ENCODE results near the gene CFAP69.
"Not testable (repeated sequence)": the region's sequence is repeated elsewhere in the genome, so short reads cannot be mapped to it uniquely, and the experiment has no call there.

DNA sequence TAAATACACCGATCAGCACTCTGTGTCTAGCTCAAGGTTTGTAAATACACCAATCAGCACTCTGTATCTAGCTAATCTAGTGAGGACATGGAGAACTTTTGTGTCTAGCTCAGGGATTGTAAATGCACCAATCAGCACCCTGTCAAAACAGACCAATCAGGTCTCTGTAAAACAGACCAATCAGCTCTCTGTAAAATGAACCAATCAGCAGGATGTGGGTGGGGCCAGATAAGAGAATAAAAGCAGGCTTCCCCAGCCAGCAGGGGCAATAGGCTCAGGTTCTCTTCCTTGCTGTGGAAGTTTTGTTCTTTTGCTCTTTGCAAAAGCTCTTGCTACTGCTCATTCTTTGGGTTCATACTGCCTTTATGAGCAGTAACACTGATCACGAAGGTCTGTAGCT, 90.0 kb downstream of the CFAP69 start:
- TF ChIP-seq, protein P1, sequence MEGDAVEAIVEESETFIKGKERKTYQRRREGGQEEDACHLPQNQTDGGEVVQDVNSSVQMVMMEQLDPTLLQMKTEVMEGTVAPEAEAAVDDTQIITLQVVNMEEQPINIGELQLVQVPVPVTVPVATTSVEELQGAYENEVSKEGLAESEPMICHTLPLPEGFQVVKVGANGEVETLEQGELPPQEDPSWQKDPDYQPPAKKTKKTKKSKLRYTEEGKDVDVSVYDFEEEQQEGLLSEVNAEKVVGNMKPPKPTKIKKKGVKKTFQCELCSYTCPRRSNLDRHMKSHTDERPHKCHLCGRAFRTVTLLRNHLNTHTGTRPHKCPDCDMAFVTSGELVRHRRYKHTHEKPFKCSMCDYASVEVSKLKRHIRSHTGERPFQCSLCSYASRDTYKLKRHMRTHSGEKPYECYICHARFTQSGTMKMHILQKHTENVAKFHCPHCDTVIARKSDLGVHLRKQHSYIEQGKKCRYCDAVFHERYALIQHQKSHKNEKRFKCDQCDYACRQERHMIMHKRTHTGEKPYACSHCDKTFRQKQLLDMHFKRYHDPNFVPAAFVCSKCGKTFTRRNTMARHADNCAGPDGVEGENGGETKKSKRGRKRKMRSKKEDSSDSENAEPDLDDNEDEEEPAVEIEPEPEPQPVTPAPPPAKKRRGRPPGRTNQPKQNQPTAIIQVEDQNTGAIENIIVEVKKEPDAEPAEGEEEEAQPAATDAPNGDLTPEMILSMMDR (IDR thresholded peaks at IDR 0.05; ENCODE audit: control extremely low read depth in 1 of 3, insufficient read depth in 1 of 3, low read depth in 1 of 3, low read length in 3 of 3) = not testable (repeated sequence)
- TF ChIP-seq, protein P2, sequence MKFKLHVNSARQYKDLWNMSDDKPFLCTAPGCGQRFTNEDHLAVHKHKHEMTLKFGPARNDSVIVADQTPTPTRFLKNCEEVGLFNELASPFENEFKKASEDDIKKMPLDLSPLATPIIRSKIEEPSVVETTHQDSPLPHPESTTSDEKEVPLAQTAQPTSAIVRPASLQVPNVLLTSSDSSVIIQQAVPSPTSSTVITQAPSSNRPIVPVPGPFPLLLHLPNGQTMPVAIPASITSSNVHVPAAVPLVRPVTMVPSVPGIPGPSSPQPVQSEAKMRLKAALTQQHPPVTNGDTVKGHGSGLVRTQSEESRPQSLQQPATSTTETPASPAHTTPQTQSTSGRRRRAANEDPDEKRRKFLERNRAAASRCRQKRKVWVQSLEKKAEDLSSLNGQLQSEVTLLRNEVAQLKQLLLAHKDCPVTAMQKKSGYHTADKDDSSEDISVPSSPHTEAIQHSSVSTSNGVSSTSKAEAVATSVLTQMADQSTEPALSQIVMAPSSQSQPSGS (IDR thresholded peaks at IDR 0.05; ENCODE audit: low read length) = not testable (repeated sequence)
